DND-41 (cell line): ENCODE measurements around the gene ABHD6.

Experiments
- ATAC-seq: fragments of 200-7000 bp; cut with Tn5 transposase; 3 replicates; pipeline ENCODE4 v1.9.1; 2021; ENCODE audit warnings: low read depth; ENCODE audit not compliant: insufficient read depth
- DNase-seq: peaks from one replicate; pipeline ENCODE4 v3.0.0-alpha.2; 2020
- H2AFZ ChIP-seq: 2 replicates; pipeline ENCODE4 v1.6.0; 2012; ENCODE audit warnings: low read depth, low read length
- H3K27ac ChIP-seq: 2 replicates; pipeline ENCODE4 v1.5.1; 2012; ENCODE audit warnings: low read length, inconsistent platforms
- H3K27me3 ChIP-seq: fragments of 200-600 bp; sonication (generic); 2 replicates; pipeline ENCODE4 v1.6.0; 2012; ENCODE audit warnings: low read length, mild to moderate bottlenecking, inconsistent platforms; ENCODE audit not compliant: insufficient read depth, poor library complexity
- H3K36me3 ChIP-seq: 2 replicates; pipeline ENCODE4 v1.5.1; 2012; ENCODE audit warnings: low read length, inconsistent platforms; ENCODE audit not compliant: insufficient read depth
- H3K4me1 ChIP-seq: 2 replicates; pipeline ENCODE4 v1.5.1; 2012; ENCODE audit warnings: mild to moderate bottlenecking, low read length; ENCODE audit not compliant: insufficient read depth
- H3K4me2 ChIP-seq: 2 replicates; pipeline ENCODE4 v1.6.0; 2012; ENCODE audit warnings: mild to moderate bottlenecking, moderate library complexity, low read length, inconsistent platforms; ENCODE audit not compliant: insufficient read depth
- H3K4me3 ChIP-seq, 2 experiments: fragments of 200-600 bp in 1 of 2; shearing (Covaris generic) in 1 of 2; 2 replicates each; pipeline ENCODE4 v1.5.1; 2012 to 2016; ENCODE audit warnings: inconsistent platforms in 2 of 2, low read length in 2 of 2, mild to moderate bottlenecking in 2 of 2, low read depth in 1 of 2, moderate library complexity in 1 of 2
- H3K79me2 ChIP-seq: 2 replicates; pipeline ENCODE4 v1.6.0; 2012; ENCODE audit warnings: low read length, inconsistent platforms; ENCODE audit not compliant: insufficient read depth
- H3K9ac ChIP-seq: 2 replicates; pipeline ENCODE4 v1.6.0; 2012; ENCODE audit warnings: low read depth, mild to moderate bottlenecking, inconsistent platforms, low read length, moderate library complexity
- H3K9me3 ChIP-seq: 2 replicates; pipeline ENCODE4 v1.5.1; 2012; ENCODE audit warnings: low read length, moderate library complexity, mild to moderate bottlenecking, inconsistent platforms; ENCODE audit not compliant: insufficient read depth, severe bottlenecking
- H4K20me1 ChIP-seq: 2 replicates; pipeline ENCODE4 v1.6.0; 2012; ENCODE audit warnings: low read length; ENCODE audit not compliant: insufficient read depth
- EZH2 ChIP-seq: IDR thresholded peaks from 3 replicates; pipeline ENCODE4 v1.6.1; 2012; ENCODE audit warnings: borderline replicate concordance, low read depth, mild to moderate bottlenecking, moderate library complexity, low read length, inconsistent platforms; ENCODE audit not compliant: severe bottlenecking
- TF ChIP-seq, protein P1 (sequence below): IDR thresholded peaks from 2 replicates; pipeline ENCODE4 v1.5.1; 2012; ENCODE audit warnings: borderline replicate concordance, low read length, moderate library complexity, mild to moderate bottlenecking; ENCODE audit not compliant: poor library complexity, severe bottlenecking; ENCODE audit errors: extremely low read depth

Gene ABHD6

DNA sequence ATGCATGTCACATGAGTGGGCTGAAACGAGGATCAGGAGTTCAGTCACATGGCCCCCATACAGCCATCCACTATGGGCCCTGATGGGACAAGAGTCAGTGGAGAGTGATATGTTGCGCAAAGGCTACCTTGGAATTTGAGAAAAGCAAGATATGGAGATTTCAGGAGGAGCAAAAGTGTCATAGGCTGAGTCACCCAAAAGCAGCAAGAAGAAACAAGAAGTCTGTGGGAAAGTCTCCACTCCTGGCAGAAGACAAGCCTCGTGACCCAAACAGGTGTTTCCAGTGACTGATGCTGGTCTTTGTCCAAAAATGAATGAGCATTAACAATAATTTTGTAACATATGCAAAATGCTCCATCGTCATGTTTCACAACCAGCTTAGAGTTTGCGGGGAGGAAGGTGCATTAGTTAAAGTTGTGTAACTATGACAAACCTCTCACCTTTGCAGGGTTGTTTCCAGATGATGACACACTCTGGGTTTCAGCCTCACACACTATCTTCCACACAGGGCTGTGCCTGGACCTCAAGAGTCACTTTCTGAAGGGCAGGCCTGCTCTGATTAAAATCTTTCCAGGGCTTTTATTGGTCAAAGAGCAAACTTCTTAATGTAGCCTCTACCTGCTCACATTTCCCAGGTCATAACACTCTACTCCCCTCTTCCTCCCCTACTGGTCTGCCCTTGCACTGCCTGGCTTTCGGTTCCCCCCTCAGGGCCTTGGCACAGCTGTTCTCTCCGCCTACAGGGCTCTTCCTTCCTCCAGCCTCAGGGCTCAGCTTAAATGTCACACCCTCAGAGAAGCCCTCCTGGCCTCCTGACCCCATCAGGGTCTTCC, 22.9 kb upstream of the ABHD6 start:
- ATAC-seq: peak; percentile 62
- TF ChIP-seq EZH2: no peak
- TF ChIP-seq, protein P1, sequence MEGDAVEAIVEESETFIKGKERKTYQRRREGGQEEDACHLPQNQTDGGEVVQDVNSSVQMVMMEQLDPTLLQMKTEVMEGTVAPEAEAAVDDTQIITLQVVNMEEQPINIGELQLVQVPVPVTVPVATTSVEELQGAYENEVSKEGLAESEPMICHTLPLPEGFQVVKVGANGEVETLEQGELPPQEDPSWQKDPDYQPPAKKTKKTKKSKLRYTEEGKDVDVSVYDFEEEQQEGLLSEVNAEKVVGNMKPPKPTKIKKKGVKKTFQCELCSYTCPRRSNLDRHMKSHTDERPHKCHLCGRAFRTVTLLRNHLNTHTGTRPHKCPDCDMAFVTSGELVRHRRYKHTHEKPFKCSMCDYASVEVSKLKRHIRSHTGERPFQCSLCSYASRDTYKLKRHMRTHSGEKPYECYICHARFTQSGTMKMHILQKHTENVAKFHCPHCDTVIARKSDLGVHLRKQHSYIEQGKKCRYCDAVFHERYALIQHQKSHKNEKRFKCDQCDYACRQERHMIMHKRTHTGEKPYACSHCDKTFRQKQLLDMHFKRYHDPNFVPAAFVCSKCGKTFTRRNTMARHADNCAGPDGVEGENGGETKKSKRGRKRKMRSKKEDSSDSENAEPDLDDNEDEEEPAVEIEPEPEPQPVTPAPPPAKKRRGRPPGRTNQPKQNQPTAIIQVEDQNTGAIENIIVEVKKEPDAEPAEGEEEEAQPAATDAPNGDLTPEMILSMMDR: peak; percentile 17
- no peaks in the 10 kb centered on the region for H3K36me3 ChIP-seq
- H3K4me3 ChIP-seq: no peak overlapping the region
- H3K79me2 ChIP-seq: no peaks in the 10 kb centered on the region
- no peak overlapping the region for H3K4me2 ChIP-seq
- no peak overlapping the region for H2AFZ ChIP-seq
- no peak for DNase-seq
- no peak overlapping the region for H3K27ac ChIP-seq
- no peak overlapping the region for H3K9ac ChIP-seq
- H3K4me1 ChIP-seq: no peaks in the 10 kb centered on the region
- H4K20me1 ChIP-seq: no peaks in the 10 kb centered on the region
- peaks cover 11% of the 10 kb centered on the region for H3K27me3 ChIP-seq
- H3K9me3 ChIP-seq: no peaks in the 10 kb centered on the region

DNA sequence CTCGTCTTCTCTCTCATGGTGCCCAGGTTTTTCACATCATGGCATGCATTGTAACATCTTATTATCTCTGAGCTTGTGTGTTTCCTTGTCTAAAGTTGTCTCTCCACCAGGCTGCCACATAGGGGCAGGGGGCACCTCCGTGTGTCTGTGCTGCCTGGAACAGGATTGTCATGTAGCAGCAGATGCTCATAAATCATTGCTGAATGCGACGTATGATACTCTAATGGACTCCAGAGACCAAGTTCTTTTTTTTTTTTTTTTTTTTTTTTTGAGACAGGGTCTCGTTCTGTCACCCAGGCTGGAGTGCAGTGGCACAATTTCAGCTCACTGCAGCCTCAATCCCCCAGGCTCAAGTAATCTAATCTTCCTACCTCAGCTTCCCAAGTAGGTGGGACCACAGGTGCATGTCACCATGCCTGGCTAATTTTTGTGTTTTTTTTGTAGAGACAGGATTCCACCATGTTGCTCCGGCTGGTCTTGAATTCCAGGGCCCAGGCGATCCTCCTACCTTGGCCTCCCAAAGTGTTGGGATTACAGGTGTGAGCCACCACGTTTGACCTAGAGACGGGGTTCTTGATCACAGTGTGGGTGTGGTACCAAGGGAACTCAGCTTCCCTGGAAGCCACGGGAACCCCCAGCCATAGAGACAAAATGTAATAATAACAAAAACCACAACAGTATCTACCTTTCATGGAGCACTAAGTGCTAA, 22.1 kb upstream of the ABHD6 start:
- H3K9me3 ChIP-seq: no peaks in the 10 kb centered on the region
- ATAC-seq: no peak

DNA sequence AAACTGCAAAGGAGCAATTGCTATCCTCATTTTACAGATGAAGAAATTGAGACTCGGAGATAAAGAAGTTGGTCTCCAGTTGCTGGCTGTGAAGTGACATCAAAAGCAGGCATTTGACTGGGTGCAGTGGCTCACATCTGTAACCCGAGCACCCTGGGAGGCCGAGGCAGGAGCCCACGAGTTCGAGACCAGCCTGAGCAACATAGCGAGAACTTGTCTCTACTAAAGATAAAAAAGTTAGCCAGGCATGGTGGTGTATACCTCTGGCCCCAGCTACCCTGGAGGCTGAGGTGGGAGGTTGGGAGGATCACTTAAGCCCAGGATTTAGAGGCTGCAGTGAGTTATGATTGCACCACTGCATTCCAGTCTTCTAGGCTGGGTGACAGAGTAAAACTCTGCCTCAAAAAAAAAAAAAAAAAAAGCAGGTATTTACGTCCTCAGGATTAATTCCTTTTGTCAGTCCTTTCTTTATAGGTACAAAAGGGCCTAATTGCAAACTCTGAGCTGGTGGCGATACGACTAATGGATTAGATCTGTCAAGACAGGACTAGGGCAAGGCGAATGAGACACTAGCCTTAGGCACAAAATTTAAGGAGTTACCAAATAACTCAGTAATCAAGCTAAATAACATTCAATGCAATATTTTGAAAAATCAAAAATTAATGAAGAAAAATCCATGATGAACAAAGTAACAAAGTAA, 20.9 kb upstream of the ABHD6 start:
- no peak for ATAC-seq
- TF ChIP-seq, protein P1: no peak
- no peak for TF ChIP-seq EZH2
- H3K4me1 ChIP-seq: no peaks in the 10 kb centered on the region

More for the DNA sequence above, 22.1 kb upstream of the ABHD6 start:
- H3K79me2 ChIP-seq: no peaks in the 10 kb centered on the region
- H2AFZ ChIP-seq: no peak overlapping the region
- H3K4me1 ChIP-seq: no peaks in the 10 kb centered on the region
- no peak for TF ChIP-seq EZH2
- TF ChIP-seq, protein P1: no peak
- H3K36me3 ChIP-seq: no peaks in the 10 kb centered on the region
- no peak overlapping the region for H3K27ac ChIP-seq
- H3K4me3 ChIP-seq: no peak overlapping the region
- DNase-seq: no peak
- no peaks in the 10 kb centered on the region for H4K20me1 ChIP-seq
- H3K27me3 ChIP-seq: peaks cover 11% of the 10 kb centered on the region
- H3K9ac ChIP-seq: no peak overlapping the region
- no peak overlapping the region for H3K4me2 ChIP-seq

More for the DNA sequence above, 20.9 kb upstream of the ABHD6 start:
- H4K20me1 ChIP-seq: no peaks in the 10 kb centered on the region
- peaks cover 11% of the 10 kb centered on the region for H3K27me3 ChIP-seq
- no peaks in the 10 kb centered on the region for H3K79me2 ChIP-seq
- H3K9ac ChIP-seq: no peak overlapping the region
- no peak overlapping the region for H3K4me2 ChIP-seq
- H3K27ac ChIP-seq: no peak overlapping the region
- no peaks in the 10 kb centered on the region for H3K9me3 ChIP-seq
- no peak overlapping the region for H3K4me3 ChIP-seq
- H2AFZ ChIP-seq: no peak overlapping the region
- H3K36me3 ChIP-seq: no peaks in the 10 kb centered on the region
- DNase-seq: no peak
